IMR-90 (cell line): ENCODE results near the gene MGAT5. TPM values are rescaled to one million over a fixed set of nuclear protein-coding genes. Genes with fewer than 3 reads are reported as not detected.

ENCODE experiments used
- ATAC-seq: fragments of 200-7000 bp; cut with Tn5 transposase; 2 replicates; pipeline ENCODE4 v1.9.1; 2020; ENCODE audit warnings: low read depth, mild to moderate bottlenecking, moderate library complexity
- BruUV-seq: library from RNA; stranded (reverse); fragments of 400-500 nt; replicated peaks from 2 replicates; lab custom pipeline; 2021; lab: Mats Ljungman, UMichigan
- CTCF ChIA-PET: fragments of 300-600 bp; formaldehyde crosslinking; extraction: SDS; loops from one replicate; lab custom pipeline; 2021; ENCODE audit warnings: antibody characterized with exemption; lab: Yijun Ruan, JAX
- POLR2A ChIA-PET: fragments of 300-600 bp; sonication (Branson Sonifier 250); formaldehyde crosslinking; loops from one replicate; lab custom pipeline; 2022; ENCODE audit warnings: antibody characterized with exemption; ENCODE audit not compliant: unreplicated experiment; lab: Charles Lee
- DNase-seq: peaks from one replicate; pipeline ENCODE4 v3.0.0; 2013
- H2AFZ ChIP-seq: replicated peaks from 2 replicates; pipeline ENCODE3; 2013; ENCODE audit warnings: low read length, mild to moderate bottlenecking; ENCODE audit not compliant: poor library complexity
- H2AK5ac ChIP-seq: 2 replicates; pipeline ENCODE4 v1.6.1; 2013; ENCODE audit warnings: low read depth, low read length, inconsistent platforms
- H2AK9ac ChIP-seq: replicated peaks from 2 replicates; pipeline ENCODE3; 2013; ENCODE audit warnings: mild to moderate bottlenecking, low read depth, low read length, moderate library complexity; ENCODE audit not compliant: poor library complexity
- H2BK120ac ChIP-seq: 2 replicates; pipeline ENCODE4 v1.6.1; 2013; ENCODE audit warnings: low read depth, low read length, inconsistent platforms
- H2BK15ac ChIP-seq: 3 replicates; pipeline ENCODE4 v1.6.1; 2013; ENCODE audit warnings: low read depth, low read length, inconsistent platforms
- H2BK20ac ChIP-seq: 2 replicates; pipeline ENCODE4 v1.6.1; 2013; ENCODE audit warnings: low read depth, mild to moderate bottlenecking, inconsistent platforms, low read length, moderate library complexity
- H2BK5ac ChIP-seq: 2 replicates; pipeline ENCODE4 v1.6.1; 2013; ENCODE audit warnings: mild to moderate bottlenecking, low read depth, low read length, inconsistent platforms; ENCODE audit not compliant: poor library complexity, severe bottlenecking
- H3K14ac ChIP-seq: replicated peaks from 2 replicates; pipeline ENCODE4 v1.6.1; 2013; ENCODE audit warnings: low read depth, low read length, inconsistent platforms
- H3K18ac ChIP-seq: 2 replicates; pipeline ENCODE4 v1.6.1; 2013; ENCODE audit warnings: low read depth, low read length, control low read depth
- H3K23ac ChIP-seq: 2 replicates; pipeline ENCODE4 v1.6.1; 2013; ENCODE audit warnings: low read depth, low read length, inconsistent platforms
- H3K27ac ChIP-seq: 2 replicates; pipeline ENCODE4 v1.5.1; 2013; ENCODE audit warnings: mild to moderate bottlenecking, control low read depth, low read length; ENCODE audit not compliant: insufficient read depth
- H3K27me3 ChIP-seq: 2 replicates; pipeline ENCODE4 v1.6.1; 2013; ENCODE audit warnings: low read length; ENCODE audit not compliant: control insufficient read depth, insufficient read depth
- H3K36me3 ChIP-seq: 2 replicates; pipeline ENCODE4 v1.6.1; 2013; ENCODE audit warnings: low read length, mixed read lengths; ENCODE audit not compliant: control insufficient read depth, insufficient read depth
- H3K4ac ChIP-seq: 2 replicates; pipeline ENCODE4 v1.6.1; 2013; ENCODE audit warnings: low read depth, low read length, inconsistent platforms
- H3K4me1 ChIP-seq: 2 replicates; pipeline ENCODE4 v1.6.1; 2013; ENCODE audit warnings: low read length, mixed read lengths; ENCODE audit not compliant: control insufficient read depth, insufficient read depth
- H3K4me2 ChIP-seq: 2 replicates; pipeline ENCODE4 v1.6.1; 2013; ENCODE audit warnings: low read depth, mild to moderate bottlenecking, control low read depth, low read length, moderate library complexity
- H3K4me3 ChIP-seq: 2 replicates; pipeline ENCODE4 v1.5.1; 2013; ENCODE audit warnings: low read depth, mild to moderate bottlenecking, control low read depth, low read length, moderate library complexity; ENCODE audit not compliant: insufficient read depth
- H3K56ac ChIP-seq: 2 replicates; pipeline ENCODE4 v1.6.1; 2013; ENCODE audit warnings: low read length, inconsistent platforms; ENCODE audit not compliant: insufficient read depth; ENCODE audit errors: extremely low read depth
- H3K79me1 ChIP-seq, 2 experiments: 2 replicates each; pipeline ENCODE4 v1.6.1; 2013; ENCODE audit warnings: low read length in 2 of 2, inconsistent platforms in 1 of 2, low read depth in 1 of 2
- H3K9ac ChIP-seq: 2 replicates; pipeline ENCODE4 v1.6.1; 2013; ENCODE audit warnings: low read depth, low read length, control low read depth
- H3K9me1 ChIP-seq: 2 replicates; pipeline ENCODE4 v1.6.1; 2013; ENCODE audit warnings: low read length, inconsistent platforms; ENCODE audit not compliant: insufficient read depth
- H3K9me3 ChIP-seq: 2 replicates; pipeline ENCODE4 v1.6.1; 2013; ENCODE audit warnings: low read length; ENCODE audit not compliant: control insufficient read depth, insufficient read depth
- H4K20me1 ChIP-seq: 2 replicates; pipeline ENCODE4 v1.6.1; 2013; ENCODE audit warnings: low read length, inconsistent platforms; ENCODE audit not compliant: insufficient read depth
- H4K5ac ChIP-seq: 2 replicates; pipeline ENCODE4 v1.6.1; 2013; ENCODE audit warnings: mild to moderate bottlenecking, low read depth, low read length, control low read depth
- H4K8ac ChIP-seq, 2 experiments: 2 replicates each; pipeline ENCODE4 v1.6.1; 2013; ENCODE audit warnings: low read depth in 2 of 2, low read length in 2 of 2, control low read depth in 1 of 2, inconsistent platforms in 1 of 2
- H4K91ac ChIP-seq: 2 replicates; pipeline ENCODE4 v1.6.1; 2013; ENCODE audit warnings: low read depth, low read length, inconsistent platforms; ENCODE audit not compliant: insufficient read depth
- BHLHE40 ChIP-seq: fragments of 150-350 bp; IDR thresholded peaks from 2 replicates; pipeline ENCODE4 v1.6.1; 2016; ENCODE audit warnings: mild to moderate bottlenecking, low read depth, low read length
- CEBPB ChIP-seq: IDR thresholded peaks from 2 replicates; pipeline ENCODE4 v1.6.1; 2012; ENCODE audit warnings: low read depth, low read length, improper control_type of control experiment
- CHD1 ChIP-seq: IDR thresholded peaks from 2 replicates; pipeline ENCODE4 v1.6.1; 2012; ENCODE audit warnings: low read depth, low read length, improper control_type of control experiment
- CTCF ChIP-seq: conservative IDR thresholded peaks from 2 replicates; pipeline ENCODE4 v1.5.1; 2012; ENCODE audit warnings: mild to moderate bottlenecking, low read depth, low read length, improper control_type of control experiment
- ELK1 ChIP-seq: fragments of 150-350 bp; IDR thresholded peaks from 2 replicates; pipeline ENCODE4 v1.6.1; 2016; ENCODE audit warnings: low read depth, mild to moderate bottlenecking, low read length, moderate library complexity, borderline replicate concordance
- FOS ChIP-seq: fragments of 150-350 bp; IDR thresholded peaks from 2 replicates; pipeline ENCODE4 v1.6.1; 2016; ENCODE audit warnings: low read depth, low read length
- MAFK ChIP-seq: IDR thresholded peaks from 2 replicates; pipeline ENCODE4 v1.6.1; 2012; ENCODE audit warnings: low read depth, low read length, improper control_type of control experiment
- MAZ ChIP-seq: IDR thresholded peaks from 2 replicates; pipeline ENCODE4 v1.6.1; 2012; ENCODE audit warnings: low read depth, mild to moderate bottlenecking, low read length, improper control_type of control experiment, moderate library complexity, borderline replicate concordance
- MXI1 ChIP-seq: IDR thresholded peaks from 2 replicates; pipeline ENCODE4 v1.6.1; 2012; ENCODE audit warnings: low read depth, mild to moderate bottlenecking, low read length, moderate library complexity, borderline replicate concordance
- NFE2L2 ChIP-seq: fragments of 150-350 bp; IDR thresholded peaks from 2 replicates; pipeline ENCODE4 v1.6.1; 2016; ENCODE audit warnings: low read depth, mild to moderate bottlenecking, low read length
- POLR2A ChIP-seq: IDR thresholded peaks from 2 replicates; pipeline ENCODE4 v1.6.1; 2012; ENCODE audit warnings: mild to moderate bottlenecking, low read depth, low read length
- RAD21 ChIP-seq: IDR thresholded peaks from 2 replicates; pipeline ENCODE4 v1.6.1; 2012; ENCODE audit warnings: low read length, improper control_type of control experiment
- RCOR1 ChIP-seq: IDR thresholded peaks from 2 replicates; pipeline ENCODE4 v1.6.1; 2012; ENCODE audit warnings: mild to moderate bottlenecking, low read length, improper control_type of control experiment; ENCODE audit not compliant: insufficient replicate concordance
- RFX5 ChIP-seq: IDR thresholded peaks from 2 replicates; pipeline ENCODE4 v1.8.0; 2012; ENCODE audit warnings: low read depth, mild to moderate bottlenecking, low read length, moderate library complexity
- SMC3 ChIP-seq: fragments of 150-350 bp; IDR thresholded peaks from 2 replicates; pipeline ENCODE4 v1.6.1; 2016; ENCODE audit warnings: low read depth, mild to moderate bottlenecking, antibody characterized with exemption, low read length, moderate library complexity
- USF2 ChIP-seq: fragments of 150-350 bp; IDR thresholded peaks from 2 replicates; pipeline ENCODE4 v1.6.1; 2017; ENCODE audit warnings: mild to moderate bottlenecking, antibody characterized with exemption, low read length, low read depth
- WGBS, 2 experiments: methylation state at CpG; one replicate each; pipeline versions ENCODE4 v1.1.5 to v1.1.7; 2013; ENCODE audit warnings: missing lambda C conversion rate in 2 of 2; ENCODE audit not compliant: insufficient read length in 1 of 2; ENCODE audit errors: extremely low coverage in 2 of 2; 5-methylcytosine and 5-hydroxymethylcytosine counted together
- dilution Hi-C: fragments of 300-500 bp; cut with HindIII; formaldehyde crosslinking; loops from one replicate; pipeline ENCODE4 v1.14.3; 2018; ENCODE audit warnings: low sequenced_read_pairs; ENCODE audit not compliant: unreplicated experiment
- in situ Hi-C: fragments of 300-500 bp; cut with MboI; formaldehyde crosslinking; loops from 3 replicates; pipeline ENCODE4 v1.14.3; 2019; ENCODE audit warnings: low sequenced_read_pairs, inconsistent platforms, mixed read lengths
- intact Hi-C: fragments of 100-400 bp; cut with micrococcal nuclease; formaldehyde crosslinking; loops from 2 replicates; pipeline ENCODE4 v1.10.0; 2022
- polyA plus RNA-seq, 3 experiments: library from polyadenylated mRNA; depleted of rRNA; stranded (reverse); fragments of >200 nt; gene quantifications; 2 replicates each; pipeline ENCODE4 v1.2.3, GENCODE V29; 2012; ENCODE audit warnings: low replicate concordance in 1 of 3
- total RNA-seq: library from RNA; depleted of rRNA; stranded (reverse); fragments of >200 nt; gene quantifications from 2 replicates; pipeline ENCODE4 v1.2.3, GENCODE V29; 2012

Gene MGAT5
- total and polyA plus RNA-seq, 2 of the 4 experiments (the other 2 are of a cell fraction): 22.9 to 59.9 TPM

GRCh38 chr2:134449157-134449556 lies 195.3 kb downstream of the MGAT5 start:
- WGBS, 2 experiments: 94% methylated on average over 2 of the region's 7 CpGs; no CpG with 5 or more reads in 1 of the 2 experiments
- dilution Hi-C loops: no loop called here
- no peak for TF ChIP-seq MAZ
- TF ChIP-seq ELK1: no peak
- TF ChIP-seq MAFK: no peak
- no peak for TF ChIP-seq SMC3
- TF ChIP-seq BHLHE40: no peak
- TF ChIP-seq RAD21: no peak
- no peak for TF ChIP-seq FOS
- no peak for TF ChIP-seq CEBPB
- TF ChIP-seq RFX5: no peak
- no peak for TF ChIP-seq USF2
- no peak for TF ChIP-seq MXI1
- TF ChIP-seq NFE2L2: no peak
- TF ChIP-seq RCOR1: no peak
- TF ChIP-seq CHD1: no peak
- no peak for TF ChIP-seq POLR2A
- no peak for TF ChIP-seq CTCF

More at GRCh38 chr2:134449157-134449556, 195.3 kb downstream of the MGAT5 start:
- ATAC-seq (no peak), DNase-seq (no peak)
- in situ Hi-C loops (no loop called here), intact Hi-C loops (no loop called here)
- no TSS peak for BruUV-seq
- Histone ChIP-seq H3K9ac (no peak overlapping the region), H3K36me3 (peaks cover 55% of the 10 kb centered on the region), H3K9me3 (no peaks in the 10 kb centered on the region), H4K20me1 (no peaks in the 10 kb centered on the region), H3K9me1 (peaks cover 4% of the 10 kb centered on the region; the same call in 1 of the 2 replicates), H3K56ac (no peak overlapping the region), H3K18ac (no peak overlapping the region), H3K27me3 (no peaks in the 10 kb centered on the region), H2BK20ac (no peak overlapping the region), H3K4me2 (no peak overlapping the region), H3K4ac (no peak overlapping the region), H3K4me3 (no peak overlapping the region), H3K14ac (no peak overlapping the region), H2BK120ac (no peak overlapping the region), H4K8ac (no peak overlapping the region), H3K4me1 (peaks cover 10% of the 10 kb centered on the region; the same call in 1 of the 2 replicates), H2AK9ac (no peak overlapping the region), H4K5ac (no peak overlapping the region), H3K79me1 (peaks cover 0 to 13% of the 10 kb centered on the region in 2 experiments; a peak in 1 of 4 replicates), H4K91ac (no peak overlapping the region), H2BK15ac (no peak overlapping the region), H3K27ac (no peak overlapping the region), H2AFZ (no peak overlapping the region), H3K23ac (no peak overlapping the region), H2BK5ac (no peak overlapping the region), H2AK5ac (no peak overlapping the region)
- POLR2A ChIA-PET: no interaction called here
- CTCF ChIA-PET: interaction anchor here (1.5 kb wide), 1 partner anchor 565 kb away, joined by 5 read pairs; no protein-coding TSS in a partner anchor
